GM18508 (cell line): Measurements from ENCODE around the gene SHROOM4.

ENCODE experiments used
- ATAC-seq: cut with Tn5 transposase; IDR thresholded peaks from one replicate; pipeline ENCODE4 v1.9.1; 2021; ENCODE audit warnings: moderate number of reproducible peaks; ENCODE audit not compliant: insufficient read depth, unreplicated experiment

The SHROOM4 gene

DNA sequence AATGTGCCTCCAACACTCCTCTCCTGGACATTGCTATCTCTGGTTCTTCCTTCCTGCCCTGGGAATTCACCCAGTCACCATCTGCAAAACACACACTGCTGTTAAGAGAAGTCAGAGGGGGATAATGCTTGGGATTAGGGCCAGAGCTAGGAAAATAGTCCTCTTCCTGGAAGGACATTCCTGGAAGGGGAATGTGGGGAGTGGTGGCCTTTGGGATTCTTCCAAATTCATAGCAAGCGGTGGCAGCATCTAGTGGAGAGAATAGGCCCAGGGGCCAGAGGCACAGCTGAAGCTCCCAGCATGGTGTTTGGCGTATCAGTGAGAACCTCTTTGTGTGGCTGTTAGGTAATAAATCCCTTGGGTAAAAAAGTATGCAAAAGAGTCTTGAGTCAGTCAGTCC lies 34.3 kb downstream of the SHROOM4 start:
- ATAC-seq = no peak

GRCh38 chrX:50778272-50778671 lies 35.7 kb downstream of the SHROOM4 start:
- ATAC-seq = no peak

GRCh38 chrX:50776248-50776647 lies 37.7 kb downstream of the SHROOM4 start:
- ATAC-seq = no peak

- ATAC-seq = no peak
Measured at GRCh38 chrX:50771382-50771781, 42.6 kb downstream of the SHROOM4 start.

GRCh38 chrX:50770702-50771101 lies 43.3 kb downstream of the SHROOM4 start:
- ATAC-seq = no peak

- no peak for ATAC-seq
Measured at GRCh38 chrX:50769389-50770063, 44.5 kb downstream of the SHROOM4 start.

- no peak for ATAC-seq
Measured at GRCh38 chrX:50768801-50769200, 45.2 kb downstream of the SHROOM4 start.

DNA sequence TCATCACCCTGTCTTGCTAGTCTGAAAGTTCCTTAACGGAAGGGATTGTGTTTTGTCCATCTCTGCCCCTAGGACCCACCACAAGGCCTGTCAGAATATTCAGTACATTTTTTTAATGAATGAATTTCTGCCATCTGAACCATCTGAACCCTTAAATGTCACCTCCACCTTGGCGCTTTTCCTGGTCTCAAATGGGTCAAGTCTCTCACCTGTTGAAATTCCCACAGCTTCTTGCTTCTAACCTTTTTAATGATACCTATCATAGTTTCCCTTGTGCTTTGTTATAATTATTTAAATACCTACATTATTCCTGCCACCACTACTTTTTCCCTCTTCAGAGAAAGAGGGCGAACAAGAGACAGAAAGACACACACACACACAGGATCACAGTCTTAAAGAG lies 48.0 kb downstream of the SHROOM4 start:
- ATAC-seq = no peak

GRCh38 chrX:50762578-50762977 lies 51.4 kb downstream of the SHROOM4 start:
- no peak for ATAC-seq

- no peak for ATAC-seq
Measured at GRCh38 chrX:50756276-50756675, 57.7 kb downstream of the SHROOM4 start.

GRCh38 chrX:50751091-50751490 lies 62.9 kb downstream of the SHROOM4 start:
- no peak for ATAC-seq

GRCh38 chrX:50747471-50747900 lies 66.5 kb downstream of the SHROOM4 start:
- ATAC-seq = no peak

DNA sequence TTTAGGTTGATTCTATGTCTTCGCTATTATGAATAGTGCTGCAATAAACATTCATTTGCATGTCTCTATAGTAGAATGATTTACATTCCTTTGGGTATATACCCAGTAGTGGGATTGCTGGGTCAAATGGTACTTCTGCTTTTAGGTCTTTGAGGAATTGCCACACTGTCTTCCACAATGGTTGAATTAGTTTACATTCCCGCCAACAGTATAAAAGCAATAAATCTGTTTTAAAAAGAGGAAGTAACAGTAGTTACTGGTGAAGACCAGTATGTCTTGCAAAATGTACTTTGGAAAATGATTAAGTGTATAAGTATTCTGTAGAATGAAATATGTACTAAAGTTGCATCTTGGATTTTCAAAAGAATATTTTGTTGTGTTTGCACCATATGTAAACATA lies 77.3 kb downstream of the SHROOM4 start:
- ATAC-seq = no peak

- ATAC-seq = no peak
Measured at GRCh38 chrX:50726296-50726695, 87.7 kb downstream of the SHROOM4 start.

DNA sequence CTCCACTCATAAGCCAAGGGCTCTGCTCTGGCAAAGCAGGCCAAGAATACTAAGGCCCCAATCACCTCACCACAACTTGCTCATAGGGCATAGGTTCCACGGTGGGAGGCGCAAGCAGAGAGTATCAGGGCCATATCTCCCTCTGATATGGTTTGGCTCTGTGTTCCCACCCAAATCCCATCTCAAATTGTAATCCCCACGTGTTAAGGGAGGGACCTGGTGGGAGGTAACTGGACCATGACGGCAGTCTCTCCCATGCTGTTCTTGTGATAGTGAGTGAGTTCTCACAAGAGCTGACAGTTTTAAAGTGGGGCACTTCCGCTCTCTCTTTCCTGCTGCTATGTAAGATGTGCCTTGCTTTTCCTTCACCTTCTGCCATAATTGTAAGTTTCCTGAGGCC lies 88.7 kb downstream of the SHROOM4 start:
- no peak for ATAC-seq

DNA sequence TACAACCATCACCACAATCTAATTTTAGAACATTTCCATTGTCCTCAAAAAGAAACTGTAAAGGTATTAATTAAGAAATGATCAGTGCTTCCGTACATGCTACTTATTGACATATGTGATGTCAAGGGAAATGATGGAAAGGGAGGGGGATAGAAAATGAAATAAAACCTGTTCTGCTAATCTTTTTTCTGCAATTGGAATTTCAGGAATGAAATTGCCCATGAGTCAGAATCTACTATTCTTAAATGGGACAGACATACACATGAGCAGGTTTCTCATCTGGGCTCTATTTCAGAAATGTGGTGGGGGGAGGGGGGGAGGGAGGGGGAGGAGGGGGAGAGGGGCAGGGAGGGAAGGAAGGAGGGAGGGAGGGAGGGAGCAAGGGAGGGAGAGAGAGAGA lies 91.0 kb downstream of the SHROOM4 start:
- ATAC-seq = no peak

DNA sequence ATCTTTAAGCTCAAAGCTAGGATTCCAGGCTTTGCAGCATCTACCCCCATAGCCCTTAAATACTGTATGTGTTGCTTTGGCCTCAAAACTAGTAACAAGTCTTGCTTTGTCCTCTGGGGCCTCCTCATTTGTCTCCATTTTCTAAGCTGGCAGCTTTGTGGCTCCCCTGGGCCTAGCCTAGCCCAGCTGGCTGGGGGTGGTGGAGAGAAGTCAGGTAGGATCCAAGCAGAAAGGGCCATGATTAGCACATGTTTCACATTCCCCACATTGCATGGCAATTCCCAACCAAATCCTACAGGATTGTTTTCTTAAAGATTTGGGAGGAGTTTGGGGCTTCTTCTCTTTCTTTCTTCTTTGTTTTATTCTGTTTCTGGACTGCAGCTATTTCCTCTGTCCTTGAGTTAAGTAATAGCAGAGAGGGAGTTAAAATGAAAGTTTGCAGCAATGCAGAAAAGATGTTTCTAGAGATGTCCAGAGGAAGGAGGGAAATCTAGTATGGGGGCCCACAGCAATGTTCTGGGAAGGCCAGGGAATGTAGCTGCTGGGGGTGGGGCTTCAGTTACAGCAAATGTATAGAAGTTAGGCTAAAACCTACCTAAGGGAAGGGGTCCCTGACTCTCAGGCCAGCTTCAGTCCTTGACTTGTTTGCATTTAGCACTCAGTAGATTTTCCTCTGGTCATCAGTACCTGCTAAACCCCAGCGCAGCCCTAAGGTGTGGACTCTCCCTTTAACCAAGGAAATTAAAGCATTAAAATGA lies 92.1 kb downstream of the SHROOM4 start:
- no peak for ATAC-seq

DNA sequence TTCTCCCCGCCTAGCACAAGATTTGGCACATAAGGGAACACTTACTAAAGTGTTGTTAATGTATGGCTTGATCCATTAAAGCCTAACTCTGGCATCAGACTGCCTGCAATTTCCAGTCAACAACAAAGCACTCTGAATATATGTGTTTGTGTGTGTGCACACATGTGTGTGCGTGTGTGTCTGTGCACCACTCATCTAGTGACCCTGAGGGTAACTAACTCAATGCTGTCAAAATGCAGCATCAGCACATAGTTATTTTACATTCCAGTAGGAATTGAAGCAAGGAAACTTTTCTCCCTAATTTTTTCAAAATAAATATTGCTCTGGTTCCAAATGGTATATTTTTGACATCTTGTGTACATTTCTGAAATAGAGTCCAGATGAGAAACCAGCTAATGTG lies 94.4 kb downstream of the SHROOM4 start:
- ATAC-seq = no peak

GRCh38 chrX:50718776-50719175 lies 95.2 kb downstream of the SHROOM4 start:
- ATAC-seq = no peak

DNA sequence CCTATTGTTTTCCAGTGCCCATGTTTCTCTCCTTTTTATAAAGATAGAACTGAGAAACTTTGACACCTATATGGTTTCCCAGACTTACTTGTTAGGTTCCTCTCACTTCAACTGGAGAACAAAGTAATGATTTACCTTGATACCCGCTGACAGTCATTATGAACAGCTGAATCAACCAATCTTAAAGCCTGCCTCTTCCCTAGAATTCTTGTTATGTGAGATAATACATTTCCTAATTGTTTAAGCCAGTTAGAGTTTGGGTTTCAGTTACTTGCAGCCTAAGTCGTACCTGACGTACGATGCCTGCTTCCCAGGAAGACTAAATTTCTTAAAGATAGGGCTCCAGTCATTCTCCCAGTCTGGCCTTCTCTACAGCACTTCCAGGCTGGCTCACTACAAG lies 97.3 kb downstream of the SHROOM4 start:
- no peak for ATAC-seq

- ATAC-seq = no peak
Measured at GRCh38 chrX:50712777-50713176, 101.2 kb downstream of the SHROOM4 start.

- no peak for ATAC-seq
Measured at GRCh38 chrX:50711907-50712306, 102.1 kb downstream of the SHROOM4 start.
